IPS-NIHi7 (cell line): Measurements from ENCODE around the gene SLC44A5.
"Not testable (repeated sequence)": the region's sequence is repeated elsewhere in the genome, so short reads cannot be mapped to it uniquely, and the experiment has no call there.

ENCODE experiments used
- DNase-seq: peaks from one replicate; pipeline ENCODE4 v3.0.0; 2012; ENCODE audit warnings: mixed read lengths; ENCODE audit errors: extremely low spot score

SLC44A5 gene

DNA sequence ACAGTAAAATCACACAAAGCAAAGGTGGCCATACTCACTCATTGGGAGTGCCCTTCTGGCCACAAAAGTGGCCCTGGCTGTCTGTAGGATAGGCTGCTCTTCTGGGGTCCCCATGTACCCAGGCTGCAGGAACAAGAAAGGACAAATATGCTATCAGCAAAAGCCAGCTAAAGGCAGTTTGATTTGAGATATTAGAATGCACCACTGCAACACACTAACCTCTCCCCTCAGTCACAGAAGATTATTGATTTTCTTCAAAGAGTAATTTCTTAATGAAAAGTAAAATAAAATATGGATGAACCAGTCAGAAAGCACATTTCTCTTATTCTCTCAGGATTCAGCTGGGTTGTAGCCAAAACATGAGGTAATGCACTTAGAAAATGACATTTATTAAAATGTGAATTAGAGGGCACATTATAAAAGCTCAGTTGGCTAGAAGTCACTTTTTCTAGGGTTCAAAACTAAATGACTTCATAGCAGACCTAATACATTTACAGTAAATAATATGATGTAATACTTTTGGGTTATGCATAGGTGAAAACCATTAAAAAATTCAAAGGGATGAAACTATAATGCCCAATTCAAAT lies 335.9 kb downstream of the SLC44A5 start:
- no peak for DNase-seq

- DNase-seq: no peak
Measured at GRCh38 chr1:75273110-75273509, 337.8 kb downstream of the SLC44A5 start.

GRCh38 chr1:75265792-75266191 lies 345.1 kb downstream of the SLC44A5 start:
- DNase-seq: peak; percentile 31

DNA sequence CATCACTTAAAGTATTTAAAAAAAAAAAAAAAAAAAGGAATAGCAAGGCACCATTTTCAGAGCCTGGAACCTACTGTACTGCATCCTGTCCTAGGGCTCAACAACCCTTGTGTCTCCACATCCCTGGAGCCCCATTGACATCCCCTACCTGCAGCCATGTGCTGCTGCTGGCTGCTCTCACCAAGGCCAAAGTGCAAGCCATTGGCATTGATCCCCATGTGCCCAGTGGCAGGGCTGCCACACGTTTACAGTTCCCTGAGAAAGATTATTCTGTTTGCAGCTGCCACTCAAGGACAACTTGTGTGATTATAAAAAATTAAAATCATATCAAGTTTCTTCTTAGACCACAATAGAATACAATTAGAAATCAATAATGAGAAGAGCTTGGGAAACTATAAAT lies 346.8 kb downstream of the SLC44A5 start:
- no peak for DNase-seq

DNA sequence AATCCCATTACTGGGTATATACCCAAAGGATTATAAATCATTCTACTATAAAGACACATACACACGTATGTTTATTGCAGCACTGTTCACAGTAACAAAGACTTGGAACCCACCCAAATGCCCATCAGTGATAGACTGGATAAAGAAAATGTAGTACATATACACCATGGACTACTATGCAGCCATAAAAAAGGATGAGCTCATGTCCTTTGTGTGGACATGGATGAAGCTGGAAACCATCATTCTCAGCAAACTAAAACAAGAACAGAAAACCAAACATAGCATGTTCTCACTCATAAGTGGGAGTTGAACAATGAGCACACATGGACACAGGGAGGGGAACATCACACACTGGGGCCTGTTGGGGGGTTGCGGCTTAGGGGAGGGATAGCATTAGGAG lies 347.3 kb downstream of the SLC44A5 start:
- not testable (repeated sequence) for DNase-seq

- not testable (repeated sequence) for DNase-seq
Measured at GRCh38 chr1:75261946-75262345, 349.0 kb downstream of the SLC44A5 start.

DNA sequence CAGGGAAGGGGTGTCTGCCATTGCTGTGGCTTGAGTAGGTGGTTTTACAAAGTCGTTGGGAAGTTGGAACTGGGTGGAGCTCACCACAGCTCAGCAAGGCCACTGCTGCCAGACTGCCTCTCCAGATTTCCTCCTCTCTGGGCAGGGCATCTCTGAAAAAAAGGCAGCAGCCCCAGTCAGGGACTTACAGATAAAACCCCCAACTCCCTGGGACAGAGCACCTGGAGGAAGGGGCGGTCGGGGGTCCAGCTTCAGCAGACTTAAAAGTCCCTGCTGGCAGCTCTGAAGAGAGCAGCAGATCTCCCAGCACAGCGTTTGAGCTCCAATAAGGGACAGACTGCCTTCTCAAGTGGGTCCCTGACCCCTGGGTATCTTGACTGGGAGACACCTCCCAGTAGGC lies 352.6 kb downstream of the SLC44A5 start:
- no peak for DNase-seq

DNA sequence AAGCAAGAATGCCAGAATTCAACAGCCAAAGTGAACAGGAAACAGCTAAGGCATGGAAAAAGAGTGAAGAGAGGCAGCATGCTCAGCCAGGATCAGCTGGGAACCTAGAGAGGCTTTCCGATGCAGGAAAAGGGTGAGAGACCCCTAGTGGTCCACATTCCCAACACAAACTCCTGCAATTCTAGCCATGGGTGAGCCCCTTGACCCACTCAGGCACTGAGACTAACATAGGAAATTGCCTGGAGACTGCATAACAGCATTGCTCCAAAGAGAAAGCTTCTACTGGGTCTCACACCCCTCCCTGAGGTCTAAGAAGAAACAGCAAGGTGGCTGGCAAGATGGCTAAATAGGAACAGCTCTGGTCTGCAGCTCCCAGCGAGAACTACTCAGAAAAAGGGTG lies 353.5 kb downstream of the SLC44A5 start:
- peak; percentile 60 for DNase-seq

DNA sequence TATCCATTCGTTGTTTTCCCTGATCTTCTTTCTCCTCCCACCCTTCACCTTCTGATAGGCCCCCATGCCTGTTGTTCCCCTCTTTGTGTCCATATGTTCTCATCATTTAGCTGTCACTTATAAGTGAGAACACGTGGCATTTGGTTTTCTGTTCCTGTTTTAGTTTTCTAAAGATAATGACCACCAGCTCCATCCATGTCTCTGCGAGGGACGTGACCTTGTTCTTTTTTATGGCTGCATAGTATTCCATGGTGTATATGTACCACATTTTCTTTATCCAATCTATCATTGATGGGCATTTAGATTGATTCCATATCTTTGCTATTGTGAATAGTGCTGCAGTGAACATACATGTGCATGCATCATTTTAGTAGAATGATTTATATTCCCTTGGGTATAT lies 360.8 kb downstream of the SLC44A5 start:
- not testable (repeated sequence) for DNase-seq

DNA sequence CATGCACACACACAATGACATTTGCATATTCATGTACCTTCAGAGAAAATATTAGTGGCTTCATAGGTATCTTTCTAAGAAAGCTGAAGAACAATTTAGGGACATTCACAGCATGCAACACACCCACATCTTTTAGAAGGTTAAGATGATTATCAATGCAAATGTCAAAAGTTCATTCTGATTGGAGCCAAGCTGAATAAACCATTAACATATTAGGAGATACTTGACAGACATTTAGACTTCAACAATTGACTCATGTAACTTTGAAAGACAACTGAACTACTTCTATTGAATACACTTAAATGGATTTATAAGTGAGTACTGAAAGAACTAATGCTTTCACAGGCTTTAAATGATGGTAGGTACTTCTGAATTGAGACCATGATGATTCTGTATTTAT lies 365.7 kb downstream of the SLC44A5 start:
- no peak for DNase-seq

DNA sequence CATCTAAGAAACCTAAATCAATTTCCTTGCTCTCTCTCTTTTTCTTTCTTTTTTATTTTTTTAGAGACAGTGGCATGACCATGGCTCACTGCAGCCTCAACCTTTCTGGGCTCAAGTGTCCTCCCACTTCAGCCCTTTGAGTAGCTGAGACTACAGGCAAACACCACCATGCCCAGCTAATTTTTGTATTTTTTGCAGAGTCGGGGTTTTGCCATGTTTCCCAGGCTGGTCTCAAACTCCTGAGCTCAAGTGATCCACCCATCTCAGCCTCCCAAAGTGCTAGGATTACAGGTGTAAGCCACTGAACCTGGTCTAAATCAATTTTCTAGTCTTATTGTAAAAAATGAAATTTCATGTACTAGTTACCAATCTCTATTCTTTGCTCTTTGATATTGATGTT lies 367.8 kb downstream of the SLC44A5 start:
- DNase-seq: no peak

GRCh38 chr1:75237316-75237715 lies 373.6 kb downstream of the SLC44A5 start:
- no peak for DNase-seq

DNA sequence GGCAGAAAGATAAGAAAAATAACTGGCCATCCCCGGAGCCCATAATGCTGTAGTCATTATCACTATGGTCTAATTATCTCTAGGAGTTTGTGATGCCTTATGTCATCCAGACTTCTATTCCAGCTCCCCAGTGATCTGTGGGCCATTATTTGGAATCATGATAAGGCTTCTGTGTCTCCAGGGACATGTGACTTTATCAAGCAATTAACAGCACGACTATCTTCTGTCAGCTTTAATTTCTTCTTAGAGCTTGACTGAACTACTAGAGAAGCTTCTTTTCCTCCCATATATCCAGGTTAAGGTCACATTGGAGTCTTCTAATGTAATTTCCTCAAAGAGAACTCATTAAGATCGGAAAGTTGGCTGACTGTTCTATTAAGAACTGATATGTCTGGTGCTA lies 376.4 kb downstream of the SLC44A5 start:
- no peak for DNase-seq

DNA sequence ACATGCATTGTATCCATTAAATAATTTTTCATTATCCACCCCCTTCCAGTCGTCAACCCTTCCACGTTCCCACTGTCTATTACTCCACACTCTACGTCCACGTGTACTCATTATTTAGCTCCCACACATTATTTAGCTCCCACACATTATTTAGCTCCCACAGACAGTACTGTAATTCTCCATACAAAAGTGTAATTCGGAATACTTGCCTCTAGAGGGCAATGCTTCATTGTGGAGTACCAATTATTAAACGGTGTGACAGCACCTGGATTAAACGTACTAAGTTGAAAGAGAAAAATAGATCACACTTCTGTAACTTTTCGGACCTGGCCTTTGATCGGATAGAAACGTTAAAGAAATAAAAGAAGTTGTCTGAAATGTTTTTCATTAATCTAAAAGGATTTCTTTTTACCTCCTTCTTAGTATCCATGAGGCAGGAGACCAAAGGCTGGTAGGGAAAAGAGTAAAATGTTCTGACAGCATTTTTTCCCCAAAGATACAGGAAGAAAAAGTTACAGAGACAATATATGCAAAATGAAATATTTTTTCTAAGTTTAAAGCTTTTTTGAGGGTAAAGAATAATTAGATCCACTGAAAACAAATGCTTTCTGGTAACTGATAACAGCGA lies 377.5 kb downstream of the SLC44A5 start:
- peak; percentile 34 for DNase-seq

GRCh38 chr1:75220072-75220471 lies 390.8 kb downstream of the SLC44A5 start:
- no peak for DNase-seq

- DNase-seq: no peak
Measured at GRCh38 chr1:75214017-75214416, 396.9 kb downstream of the SLC44A5 start.

DNA sequence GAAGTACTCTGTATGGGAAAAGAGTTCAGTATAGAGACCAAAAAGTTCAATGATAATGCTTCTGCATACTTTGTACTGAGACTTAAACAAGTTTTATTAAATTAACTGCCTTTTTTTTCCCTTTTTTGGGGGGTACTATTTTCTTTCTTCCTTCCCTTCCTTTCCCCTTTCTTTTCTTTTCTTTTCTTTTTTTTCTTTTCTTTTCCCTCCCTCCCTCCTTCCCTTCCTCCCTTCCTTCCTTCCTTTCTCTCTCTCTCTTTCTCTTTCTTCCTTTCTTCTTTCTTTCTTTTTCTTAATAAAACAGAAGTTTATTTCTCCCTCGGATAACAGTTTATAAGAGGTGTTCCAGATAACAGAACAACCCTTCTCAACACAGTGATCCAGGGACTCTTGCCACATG lies 399.3 kb downstream of the SLC44A5 start:
- DNase-seq: no peak

- no peak for DNase-seq
Measured at GRCh38 chr1:75208862-75209261, 402.1 kb downstream of the SLC44A5 start.

DNA sequence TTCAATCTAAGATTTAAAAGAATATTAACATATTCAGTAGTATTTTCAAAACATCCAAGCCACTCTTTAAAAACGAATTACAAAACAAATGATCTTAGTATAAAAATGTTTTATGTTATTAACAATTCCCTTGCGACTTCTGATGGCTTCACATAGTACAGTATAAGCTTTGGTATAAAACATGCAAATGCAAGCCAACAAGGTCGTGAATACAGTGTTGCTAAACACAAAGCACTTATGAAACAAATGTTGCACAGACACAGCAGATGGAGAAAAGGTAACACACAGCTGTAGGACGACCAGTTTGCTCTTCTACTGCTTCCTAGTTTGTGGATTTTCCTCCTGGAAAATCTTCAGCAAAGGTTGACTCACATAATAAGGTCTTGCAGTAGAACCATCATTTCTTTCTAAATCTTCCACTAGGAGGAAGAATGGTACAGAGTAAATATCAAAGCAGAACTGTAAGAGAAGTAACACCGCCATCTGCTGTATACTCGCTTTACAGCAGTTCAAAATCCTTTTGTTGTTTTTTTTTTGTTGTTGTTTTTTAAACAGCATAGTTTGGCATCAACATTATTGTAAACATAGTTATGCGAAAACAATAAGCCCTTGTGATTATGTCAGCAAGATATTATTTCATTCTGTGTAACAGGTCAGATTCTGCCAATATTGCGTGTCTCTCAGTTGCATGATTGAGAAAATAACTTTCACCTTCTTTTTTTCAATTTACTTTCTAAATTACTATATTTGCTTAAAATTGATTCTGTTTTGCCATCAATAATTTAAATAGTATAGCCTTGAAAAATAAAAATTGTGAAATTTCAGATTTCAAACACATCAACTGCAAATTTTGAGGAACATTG lies 407.3 kb downstream of the SLC44A5 start:
- peak; percentile 51 for DNase-seq

GRCh38 chr1:75202751-75203150 lies 408.2 kb downstream of the SLC44A5 start:
- no peak for DNase-seq

DNA sequence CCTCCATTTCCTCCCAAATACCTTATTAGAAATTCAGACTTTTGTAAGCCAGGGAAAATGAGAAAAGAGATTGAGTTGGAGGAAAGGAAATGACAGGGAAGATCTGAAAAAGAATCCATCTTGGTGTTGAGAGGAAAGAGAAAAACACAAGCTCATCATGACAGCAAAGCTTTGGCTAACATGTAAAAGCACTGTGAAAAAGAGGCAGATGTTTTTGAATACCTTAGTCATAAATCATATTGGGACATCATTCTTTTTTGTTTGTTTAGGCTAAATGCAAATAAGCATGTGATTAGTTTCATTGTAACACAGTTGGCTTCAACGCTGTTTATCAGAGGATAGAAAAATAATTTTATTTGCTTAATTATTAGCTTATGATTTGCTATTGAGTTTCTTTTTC lies 412.2 kb downstream of the SLC44A5 start:
- DNase-seq: no peak

- DNase-seq: no peak
Measured at GRCh38 chr1:75198163-75198562, 412.8 kb downstream of the SLC44A5 start.

DNA sequence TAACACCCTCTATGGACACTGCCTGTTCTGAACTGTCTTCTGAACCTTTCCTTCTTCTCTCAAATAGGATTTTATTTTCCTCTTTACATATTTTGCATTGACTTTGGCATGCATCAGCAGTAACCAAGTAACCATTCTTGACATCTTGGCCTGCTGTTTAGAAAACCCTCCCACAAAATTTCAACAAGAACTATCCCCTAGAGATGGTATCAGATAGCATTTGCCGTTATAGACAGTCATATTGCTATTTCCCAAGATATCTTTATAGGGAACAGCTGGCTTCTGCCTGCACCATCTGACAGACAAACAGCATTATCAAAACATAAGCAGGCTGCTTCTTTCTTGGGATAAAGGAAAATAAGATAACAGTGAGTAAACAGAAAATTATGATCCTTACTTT lies 422.0 kb downstream of the SLC44A5 start:
- DNase-seq: no peak
